ENCODE results near the gene NOVA2.

GRCh38 chr19:45959517-45960025 lies 14.1 kb downstream of the NOVA2 start:
- TF ChIP-seq, protein P1, sequence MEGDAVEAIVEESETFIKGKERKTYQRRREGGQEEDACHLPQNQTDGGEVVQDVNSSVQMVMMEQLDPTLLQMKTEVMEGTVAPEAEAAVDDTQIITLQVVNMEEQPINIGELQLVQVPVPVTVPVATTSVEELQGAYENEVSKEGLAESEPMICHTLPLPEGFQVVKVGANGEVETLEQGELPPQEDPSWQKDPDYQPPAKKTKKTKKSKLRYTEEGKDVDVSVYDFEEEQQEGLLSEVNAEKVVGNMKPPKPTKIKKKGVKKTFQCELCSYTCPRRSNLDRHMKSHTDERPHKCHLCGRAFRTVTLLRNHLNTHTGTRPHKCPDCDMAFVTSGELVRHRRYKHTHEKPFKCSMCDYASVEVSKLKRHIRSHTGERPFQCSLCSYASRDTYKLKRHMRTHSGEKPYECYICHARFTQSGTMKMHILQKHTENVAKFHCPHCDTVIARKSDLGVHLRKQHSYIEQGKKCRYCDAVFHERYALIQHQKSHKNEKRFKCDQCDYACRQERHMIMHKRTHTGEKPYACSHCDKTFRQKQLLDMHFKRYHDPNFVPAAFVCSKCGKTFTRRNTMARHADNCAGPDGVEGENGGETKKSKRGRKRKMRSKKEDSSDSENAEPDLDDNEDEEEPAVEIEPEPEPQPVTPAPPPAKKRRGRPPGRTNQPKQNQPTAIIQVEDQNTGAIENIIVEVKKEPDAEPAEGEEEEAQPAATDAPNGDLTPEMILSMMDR (IDR thresholded peaks at IDR 0.05 in 8 of 11, conservative IDR thresholded peaks at IDR 0.05 in 3 of 11), result no peak
- no peak for TF ChIP-seq POLR2A (IDR thresholded peaks at IDR 0.05)
